Fibroblast of mammary gland (primary cell): ENCODE results near the gene ALG12.

Source experiments
- DNase-seq: peaks from one replicate; pipeline ENCODE4 v3.0.0-alpha.2; 2010; ENCODE audit warnings: low read depth
- H3K4me3 ChIP-seq: 2 replicates; pipeline ENCODE4 v1.5.1; 2011; ENCODE audit warnings: low read depth, mild to moderate bottlenecking, low read length, moderate library complexity; ENCODE audit not compliant: control insufficient read depth
- CTCF ChIP-seq: conservative IDR thresholded peaks from 2 replicates; pipeline ENCODE4 v1.5.1; 2011; ENCODE audit warnings: low read depth, low read length, inconsistent platforms; ENCODE audit not compliant: control insufficient read depth, insufficient read depth

ALG12 gene

GRCh38 chr22:49878206-49878605 lies 40.0 kb downstream of the ALG12 start:
- no peak for DNase-seq
- no peak overlapping the region for H3K4me3 ChIP-seq
- no peak for TF ChIP-seq CTCF

DNA sequence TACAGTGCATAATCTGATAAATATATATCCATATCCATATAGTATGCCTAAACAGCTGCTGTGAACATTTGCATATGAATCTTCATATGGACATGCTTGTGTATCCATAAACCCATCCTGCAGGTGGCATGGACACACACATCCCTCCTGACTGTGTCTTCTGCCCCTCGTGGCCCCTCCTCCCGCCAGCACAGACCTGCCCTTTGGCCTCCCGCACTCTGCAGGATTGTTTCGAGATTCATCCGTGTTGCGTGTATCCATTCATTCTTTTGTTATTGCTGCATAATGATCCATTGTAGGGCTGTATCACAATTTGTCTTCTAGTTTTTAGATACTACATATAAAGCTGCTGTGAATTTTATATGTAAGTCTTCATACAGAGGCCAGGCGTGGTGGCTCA lies 40.6 kb downstream of the ALG12 start:
- no peak overlapping the region for H3K4me3 ChIP-seq
- no peak for DNase-seq
- TF ChIP-seq CTCF, result no peak

DNA sequence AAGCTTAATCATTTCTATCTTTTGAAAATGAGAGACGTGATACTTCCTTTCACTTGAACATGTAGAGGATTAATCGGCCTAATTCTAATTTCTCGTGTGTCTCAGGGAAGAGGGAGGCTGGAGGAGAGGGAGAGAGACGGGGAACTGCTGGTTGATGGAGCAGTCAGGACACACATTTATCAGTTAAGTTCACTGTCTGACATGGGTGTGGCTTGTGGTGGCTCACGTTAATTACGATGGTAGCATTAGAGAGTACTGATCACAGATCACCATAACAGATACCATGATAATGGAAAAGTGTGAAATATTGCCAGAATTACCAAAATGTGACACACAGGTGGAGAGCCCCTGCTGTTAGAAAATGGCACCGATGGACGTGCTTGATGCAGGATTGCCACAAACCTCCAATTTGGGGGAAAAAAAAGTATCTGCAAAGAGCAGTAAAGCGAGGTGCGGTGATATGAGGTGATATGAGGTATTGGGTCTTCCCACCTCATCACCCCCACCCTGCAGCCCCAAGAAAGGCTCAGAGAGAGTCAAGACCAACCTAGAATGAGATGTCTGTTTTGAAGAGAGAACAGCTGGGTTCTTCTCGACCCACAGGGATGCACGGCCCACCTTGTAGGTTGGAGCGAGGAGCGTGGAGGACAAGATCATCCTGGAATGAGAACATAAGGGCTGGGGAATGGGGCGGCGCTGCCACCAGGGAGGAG lies 44.9 kb downstream of the ALG12 start:
- no peak for DNase-seq
- H3K4me3 ChIP-seq, result no peak overlapping the region
- TF ChIP-seq CTCF, result no peak

DNA sequence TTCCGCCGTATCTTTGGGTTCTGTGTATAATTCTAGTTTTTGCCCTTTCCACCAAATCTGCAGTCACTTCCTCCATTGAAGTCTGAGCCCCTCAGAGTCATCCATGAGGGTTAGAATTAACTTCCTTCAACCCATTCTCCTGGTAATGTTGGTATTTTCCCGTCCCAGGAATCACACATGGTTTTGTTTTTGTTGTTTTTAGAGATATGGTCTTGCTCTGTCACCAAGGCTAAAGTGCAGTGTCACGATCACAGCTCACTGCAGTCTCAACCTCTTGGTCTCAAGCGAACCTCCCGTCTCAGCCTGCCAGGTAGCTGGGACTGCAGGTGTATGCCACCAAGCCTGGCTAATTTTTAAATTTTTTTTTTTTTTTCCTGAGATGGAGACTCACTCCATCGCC lies 45.9 kb downstream of the ALG12 start:
- TF ChIP-seq CTCF, result no peak
- H3K4me3 ChIP-seq, result no peak overlapping the region
- DNase-seq, result no peak

DNA sequence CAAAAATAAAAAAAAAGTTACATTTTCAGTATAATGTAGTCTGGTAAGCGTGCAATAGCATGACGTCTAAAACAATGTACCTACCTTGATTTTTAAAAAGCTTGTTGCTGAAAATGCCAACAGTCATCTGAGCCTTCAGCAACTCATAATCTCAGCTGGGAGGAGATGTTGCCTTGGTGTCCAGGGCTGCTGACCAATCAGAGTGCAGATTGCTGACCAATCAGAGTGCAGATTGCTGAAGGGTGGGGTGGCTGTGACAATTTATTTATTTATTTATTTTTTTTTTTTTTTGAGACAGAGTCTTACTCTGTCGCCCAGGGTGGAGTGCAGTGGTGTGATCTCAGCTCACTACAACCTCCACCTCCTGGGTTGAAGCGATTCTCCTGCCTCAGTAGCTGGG lies 46.8 kb downstream of the ALG12 start:
- DNase-seq, result peak; percentile 24
- no peak for TF ChIP-seq CTCF
- H3K4me3 ChIP-seq, result no peak overlapping the region

- no peak for DNase-seq
- no peak for TF ChIP-seq CTCF
- no peak overlapping the region for H3K4me3 ChIP-seq
Observed at GRCh38 chr22:49869845-49870712, 48.2 kb downstream of the ALG12 start.
